SKM-1 treated with dmso at 0.1 percent for 144 hours (cell line): Measurements from ENCODE around the gene LSM7.
"Not testable (repeated sequence)": the region's sequence is repeated elsewhere in the genome, so short reads cannot be mapped to it uniquely, and the experiment has no call there.

ENCODE experiments used
- DNase-seq: peaks from one replicate; lab custom pipeline; 2025; ENCODE audit not compliant: unreplicated experiment; lab: John Stamatoyannopoulos, UW

LSM7 gene

DNA sequence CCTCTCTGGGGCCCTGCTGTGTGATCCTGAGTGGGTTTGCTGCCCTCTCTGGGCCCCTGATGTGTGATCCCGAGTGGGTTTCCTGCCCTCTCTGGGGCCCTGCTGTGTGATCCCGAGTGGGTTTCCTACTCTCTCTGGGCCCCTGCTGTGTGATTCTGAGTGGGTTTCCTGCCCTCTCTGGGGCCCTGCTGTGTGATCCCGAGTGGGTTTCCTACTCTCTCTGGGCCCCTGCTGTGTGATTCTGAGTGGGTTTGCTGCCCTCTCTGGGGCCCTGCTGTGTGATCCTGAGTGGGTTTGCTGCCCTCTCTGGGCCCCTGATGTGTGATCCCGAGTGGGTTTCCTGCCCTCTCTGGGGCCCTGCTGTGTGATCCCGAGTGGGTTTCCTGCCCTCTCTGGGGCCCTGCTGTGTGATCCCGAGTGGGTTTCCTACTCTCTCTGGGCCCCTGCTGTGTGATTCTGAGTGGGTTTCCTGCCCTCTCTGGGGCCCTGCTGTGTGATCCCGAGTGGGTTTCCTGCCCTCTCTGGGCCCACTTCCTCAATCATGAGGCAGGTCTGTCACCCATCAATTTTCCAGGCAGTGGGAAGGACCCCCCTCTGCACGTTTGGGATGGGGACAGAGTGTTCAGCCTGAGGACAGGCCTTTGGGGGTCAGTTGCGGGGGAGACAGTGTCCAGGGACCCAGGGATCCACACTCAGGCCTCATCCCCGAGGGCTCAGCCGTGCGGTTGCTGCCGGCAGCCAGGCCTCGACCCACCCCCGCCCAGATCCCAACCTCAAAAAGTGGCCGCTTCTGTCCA, 46.9 kb downstream of the LSM7 start:
- not testable (repeated sequence) for DNase-seq

GRCh38 chr19:2280633-2281264, 47.6 kb downstream of the LSM7 start:
- DNase-seq: no peak

- DNase-seq: no peak
Measured at GRCh38 chr19:2278459-2279158, 49.8 kb downstream of the LSM7 start.

DNA sequence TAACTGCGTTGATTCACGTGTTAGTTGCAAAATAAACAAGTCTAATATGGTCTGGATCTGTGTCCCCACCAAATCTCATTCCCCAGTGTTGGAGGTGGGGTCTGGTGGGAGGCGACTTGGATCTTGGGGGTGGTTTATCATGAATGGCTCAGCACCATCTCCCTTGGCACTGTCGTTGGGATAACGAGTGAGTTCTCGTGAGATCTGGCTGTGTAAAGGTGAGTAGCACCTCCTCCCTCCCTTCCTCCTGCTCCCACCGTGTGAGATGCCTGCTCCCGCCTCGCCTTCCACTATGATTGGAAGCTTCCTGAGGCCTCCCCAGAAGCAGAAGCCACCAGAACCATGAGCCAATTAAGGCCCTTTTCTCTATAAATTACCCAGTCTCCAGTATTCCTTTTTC, 51.2 kb downstream of the LSM7 start:
- DNase-seq: no peak

GRCh38 chr19:2276429-2276986, 51.9 kb downstream of the LSM7 start:
- DNase-seq: no peak

DNA sequence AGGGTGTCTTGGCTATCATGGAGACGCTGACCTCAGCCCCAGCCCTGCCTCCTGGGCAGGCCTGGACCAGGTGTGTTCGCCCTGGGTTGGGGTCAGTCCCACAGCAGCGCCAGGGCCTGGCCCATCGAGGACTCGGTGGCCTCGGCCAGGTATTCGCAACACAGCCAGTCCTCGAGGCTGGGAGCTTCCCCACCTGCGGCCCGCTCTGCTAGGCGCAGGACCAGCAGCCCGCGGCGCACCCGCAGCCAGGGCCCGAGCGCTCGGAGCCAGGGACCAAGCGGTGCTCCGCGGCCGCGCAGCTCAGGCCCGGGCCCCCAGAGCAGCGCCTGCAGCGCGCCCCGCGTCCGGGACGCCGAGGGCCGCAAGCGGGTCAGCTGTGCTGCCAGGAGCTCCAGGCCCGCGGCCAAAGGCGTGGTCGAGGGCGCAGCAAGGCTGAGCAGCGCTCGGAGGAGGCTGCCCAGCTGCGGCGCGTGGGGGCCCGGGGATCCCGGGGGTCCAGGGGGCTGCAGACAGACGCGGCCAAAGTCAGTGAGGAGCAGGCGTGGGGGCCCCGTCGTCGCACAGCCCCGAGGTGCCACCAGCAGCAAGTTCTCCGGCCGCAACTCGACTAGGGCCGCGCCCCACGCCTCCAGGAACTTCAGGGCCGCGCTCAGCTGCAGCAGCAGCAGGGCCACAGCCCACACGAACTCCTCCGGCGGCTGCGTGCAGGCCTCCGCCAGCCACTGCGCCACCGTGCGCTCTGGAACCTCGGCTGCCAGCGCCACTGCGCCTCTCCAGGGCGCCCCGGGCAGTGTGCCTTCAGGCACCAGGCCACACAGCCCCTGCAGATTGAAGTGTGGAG, 52.6 kb downstream of the LSM7 start:
- no peak for DNase-seq

DNA sequence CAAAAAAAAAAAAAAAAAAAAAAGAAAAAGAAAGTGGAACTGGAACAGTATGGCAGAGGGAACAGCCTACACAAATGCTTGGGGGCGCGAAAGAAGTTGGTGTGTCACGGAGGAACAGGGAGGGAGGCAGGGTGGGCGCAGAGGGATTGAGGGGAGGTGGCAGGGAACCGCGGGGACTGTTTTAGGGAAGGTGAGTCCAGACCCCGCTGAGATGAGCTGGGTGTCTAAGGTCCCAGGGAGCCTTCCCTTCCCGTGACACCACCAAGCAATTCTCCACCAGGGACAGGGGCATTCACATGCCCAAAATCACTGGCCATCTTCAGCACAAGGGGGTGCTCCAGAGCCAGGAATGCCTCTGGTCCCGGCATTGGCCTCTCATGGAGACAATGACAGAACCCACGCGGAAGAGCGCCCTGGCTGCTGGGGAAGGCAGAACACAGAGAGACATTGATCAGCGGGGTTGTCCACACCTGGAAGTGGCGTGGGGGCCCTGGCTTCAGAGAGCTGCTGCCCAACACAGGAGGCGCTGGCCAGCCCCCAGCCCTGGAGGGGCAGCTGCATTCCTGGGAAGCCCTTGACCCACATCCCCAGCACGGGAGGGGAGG, 53.4 kb downstream of the LSM7 start:
- DNase-seq: peak; percentile 37

DNA sequence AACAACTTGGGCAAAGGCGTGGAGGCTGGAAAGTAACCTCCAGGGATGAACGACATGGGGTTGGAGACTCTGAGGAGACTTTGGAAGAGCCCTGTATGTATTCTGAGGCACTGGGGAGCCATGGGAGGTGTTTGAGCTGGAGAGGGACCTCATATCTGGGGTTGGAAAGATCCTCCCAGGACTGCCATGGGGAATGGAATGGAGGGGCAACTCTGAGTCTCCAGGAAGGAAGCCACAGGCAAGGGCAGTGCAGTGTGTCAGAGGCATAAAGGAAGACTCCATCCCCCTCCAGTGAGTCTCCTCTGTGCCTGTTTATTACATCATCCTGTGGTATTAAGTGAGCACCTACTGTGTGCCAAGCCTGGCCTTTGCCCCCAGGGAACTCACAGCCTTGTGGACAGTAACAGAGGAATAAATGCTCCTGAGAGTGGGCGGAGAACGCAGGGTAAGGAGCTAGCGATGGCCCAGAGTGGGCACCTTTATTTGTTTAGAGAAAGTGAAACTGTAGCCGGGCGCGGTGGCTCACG, 54.1 kb downstream of the LSM7 start:
- no peak for DNase-seq

GRCh38 chr19:2273356-2274184, 54.8 kb downstream of the LSM7 start:
- peak; percentile 65 for DNase-seq
